ENCODE data around the gene XRCC4.

DNA sequence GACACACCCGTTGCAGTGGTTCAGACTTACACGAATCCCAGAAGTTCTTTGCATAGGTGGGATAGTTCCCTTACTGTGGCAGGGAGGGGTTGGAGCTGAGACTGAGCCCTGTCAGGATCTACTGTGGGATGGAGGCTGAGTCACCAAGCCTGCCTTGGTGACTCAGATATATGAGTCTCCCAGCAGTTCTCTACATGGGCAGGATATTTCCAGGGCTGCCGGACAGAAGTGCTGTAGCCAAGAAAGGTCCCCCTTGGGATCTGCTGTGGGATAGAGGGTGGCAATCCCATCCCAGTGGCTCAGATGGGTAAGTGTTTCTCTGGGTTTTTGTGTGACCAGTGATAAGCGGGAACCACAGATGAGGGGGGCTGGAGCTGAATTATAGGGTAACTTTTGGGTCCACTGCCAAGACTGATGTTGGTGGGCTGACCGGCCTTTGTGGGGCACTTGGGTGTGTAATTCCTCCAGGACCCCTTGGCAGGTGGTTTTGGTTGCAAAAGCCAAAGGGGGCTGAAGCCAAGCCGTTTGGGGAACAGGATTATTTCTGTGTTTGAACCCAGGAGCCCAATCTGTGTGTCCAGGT is 18.7 kb downstream of the XRCC4 start:
- TF ChIP-seq, protein P1, sequence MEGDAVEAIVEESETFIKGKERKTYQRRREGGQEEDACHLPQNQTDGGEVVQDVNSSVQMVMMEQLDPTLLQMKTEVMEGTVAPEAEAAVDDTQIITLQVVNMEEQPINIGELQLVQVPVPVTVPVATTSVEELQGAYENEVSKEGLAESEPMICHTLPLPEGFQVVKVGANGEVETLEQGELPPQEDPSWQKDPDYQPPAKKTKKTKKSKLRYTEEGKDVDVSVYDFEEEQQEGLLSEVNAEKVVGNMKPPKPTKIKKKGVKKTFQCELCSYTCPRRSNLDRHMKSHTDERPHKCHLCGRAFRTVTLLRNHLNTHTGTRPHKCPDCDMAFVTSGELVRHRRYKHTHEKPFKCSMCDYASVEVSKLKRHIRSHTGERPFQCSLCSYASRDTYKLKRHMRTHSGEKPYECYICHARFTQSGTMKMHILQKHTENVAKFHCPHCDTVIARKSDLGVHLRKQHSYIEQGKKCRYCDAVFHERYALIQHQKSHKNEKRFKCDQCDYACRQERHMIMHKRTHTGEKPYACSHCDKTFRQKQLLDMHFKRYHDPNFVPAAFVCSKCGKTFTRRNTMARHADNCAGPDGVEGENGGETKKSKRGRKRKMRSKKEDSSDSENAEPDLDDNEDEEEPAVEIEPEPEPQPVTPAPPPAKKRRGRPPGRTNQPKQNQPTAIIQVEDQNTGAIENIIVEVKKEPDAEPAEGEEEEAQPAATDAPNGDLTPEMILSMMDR (IDR thresholded peaks at IDR 0.05; ENCODE audit: poor library complexity, severe bottlenecking): no peak
- TF ChIP-seq TAF1 (IDR thresholded peaks at IDR 0.05; ENCODE audit: low read depth) (no peak), REST (IDR thresholded peaks at IDR 0.05; ENCODE audit: borderline replicate concordance) (no peak), POLR2AphosphoS5 (IDR thresholded peaks at IDR 0.05) (no peak)
